Right atrium auricular region (tissue), 2 donors: ENCODE data around the gene EPHA4. TPM values are rescaled to one million over a fixed set of nuclear protein-coding genes. Genes with fewer than 3 reads are reported as not detected.

Experiments
- DNase-seq: peaks from one replicate; pipeline ENCODE4 v3.0.0-alpha.2; 2019; ENCODE audit warnings: low spot score
- H3K27ac ChIP-seq, 2 donors: fragments of 200-600 bp; sonication (generic); 1 replicate in 1 of 2; 2 replicates in 1 of 2; pipeline ENCODE4 v1.5.1; 2016 to 2019
- H3K27me3 ChIP-seq, 2 donors: fragments of 200-600 bp; sonication (generic); one replicate each; pipeline versions ENCODE4 v1.5.1 to v1.6.0; 2017 to 2019
- H3K36me3 ChIP-seq: fragments of 200-600 bp; sonication (generic); one replicate; pipeline ENCODE4 v1.5.1; 2016
- H3K4me1 ChIP-seq, 2 donors: fragments of 200-600 bp; sonication (generic); one replicate each; pipeline versions ENCODE4 v1.5.1 to v1.6.0; 2017 to 2019
- H3K4me3 ChIP-seq, 2 donors: fragments of 200-600 bp; sonication (generic); 1 replicate in 1 of 2; 2 replicates in 1 of 2; pipeline ENCODE4 v1.5.1; 2017 to 2019; ENCODE audit warnings: mild to moderate bottlenecking in 1 of 2, moderate library complexity in 1 of 2
- H3K9me3 ChIP-seq, 2 donors: fragments of 200-600 bp; sonication (generic); one replicate each; pipeline ENCODE4 v1.5.1; 2019
- total RNA-seq, 2 donors: library from RNA; depleted of rRNA; stranded (reverse); fragments of >200 nt; gene quantifications; one replicate each; pipeline ENCODE4 v1.1.0, GENCODE V29; 2016
- TF ChIP-seq, protein P1 (sequence below), 2 donors: fragments of 200-600 bp; sonication (generic); IDR thresholded peaks; one replicate each; pipeline ENCODE4 v1.5.1; 2019; ENCODE audit warnings: antibody characterized with exemption in 2 of 2

EPHA4 gene
- total RNA-seq, 2 donors from 2014 or later = 74.2 to 107 TPM

GRCh38 chr2:221461901-221462300 is 110.2 kb downstream of the EPHA4 start:
- no peak for DNase-seq
- TF ChIP-seq, protein P1, sequence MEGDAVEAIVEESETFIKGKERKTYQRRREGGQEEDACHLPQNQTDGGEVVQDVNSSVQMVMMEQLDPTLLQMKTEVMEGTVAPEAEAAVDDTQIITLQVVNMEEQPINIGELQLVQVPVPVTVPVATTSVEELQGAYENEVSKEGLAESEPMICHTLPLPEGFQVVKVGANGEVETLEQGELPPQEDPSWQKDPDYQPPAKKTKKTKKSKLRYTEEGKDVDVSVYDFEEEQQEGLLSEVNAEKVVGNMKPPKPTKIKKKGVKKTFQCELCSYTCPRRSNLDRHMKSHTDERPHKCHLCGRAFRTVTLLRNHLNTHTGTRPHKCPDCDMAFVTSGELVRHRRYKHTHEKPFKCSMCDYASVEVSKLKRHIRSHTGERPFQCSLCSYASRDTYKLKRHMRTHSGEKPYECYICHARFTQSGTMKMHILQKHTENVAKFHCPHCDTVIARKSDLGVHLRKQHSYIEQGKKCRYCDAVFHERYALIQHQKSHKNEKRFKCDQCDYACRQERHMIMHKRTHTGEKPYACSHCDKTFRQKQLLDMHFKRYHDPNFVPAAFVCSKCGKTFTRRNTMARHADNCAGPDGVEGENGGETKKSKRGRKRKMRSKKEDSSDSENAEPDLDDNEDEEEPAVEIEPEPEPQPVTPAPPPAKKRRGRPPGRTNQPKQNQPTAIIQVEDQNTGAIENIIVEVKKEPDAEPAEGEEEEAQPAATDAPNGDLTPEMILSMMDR (IDR thresholded peaks at IDR 0.05) = no peak
- no peaks in the 10 kb centered on the region for H3K27me3 ChIP-seq

DNA sequence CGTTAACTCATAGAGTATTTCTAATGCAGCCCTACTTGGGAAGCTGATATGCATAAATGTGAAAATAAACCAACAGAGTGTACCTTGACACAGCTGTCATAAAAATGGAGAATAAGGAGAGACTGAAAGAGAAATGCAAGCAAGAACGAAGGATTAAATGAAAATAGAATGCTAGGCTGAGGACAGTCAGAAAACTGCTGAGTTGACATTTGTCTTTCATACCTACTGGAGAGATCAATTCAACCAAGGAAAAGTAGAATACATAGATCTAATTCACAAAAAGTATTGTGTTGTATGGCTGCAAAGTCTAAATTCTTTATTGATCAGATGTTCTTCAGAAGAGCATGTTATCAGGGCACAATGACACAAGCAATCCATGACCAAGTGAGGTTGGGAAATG is 112.0 kb downstream of the EPHA4 start:
- Histone ChIP-seq H3K27ac (no peak overlapping the region), H3K27me3 (no peaks in the 10 kb centered on the region), H3K4me1 (peaks cover 0 to 20% of the 10 kb centered on the region in 2 donors), H3K36me3 (peaks cover 9% of the 10 kb centered on the region), H3K4me3 (no peak overlapping the region), H3K9me3 (no peaks in the 10 kb centered on the region)
- DNase-seq = no peak
- TF ChIP-seq, protein P1 (IDR thresholded peaks at IDR 0.05) = no peak

More at GRCh38 chr2:221461901-221462300, 110.2 kb downstream of the EPHA4 start:
- Histone ChIP-seq H3K4me3 (no peak overlapping the region), H3K4me1 (peaks cover 0 to 32% of the 10 kb centered on the region in 2 donors), H3K27ac (no peak overlapping the region), H3K36me3 (no peaks in the 10 kb centered on the region), H3K9me3 (no peaks in the 10 kb centered on the region)

DNA sequence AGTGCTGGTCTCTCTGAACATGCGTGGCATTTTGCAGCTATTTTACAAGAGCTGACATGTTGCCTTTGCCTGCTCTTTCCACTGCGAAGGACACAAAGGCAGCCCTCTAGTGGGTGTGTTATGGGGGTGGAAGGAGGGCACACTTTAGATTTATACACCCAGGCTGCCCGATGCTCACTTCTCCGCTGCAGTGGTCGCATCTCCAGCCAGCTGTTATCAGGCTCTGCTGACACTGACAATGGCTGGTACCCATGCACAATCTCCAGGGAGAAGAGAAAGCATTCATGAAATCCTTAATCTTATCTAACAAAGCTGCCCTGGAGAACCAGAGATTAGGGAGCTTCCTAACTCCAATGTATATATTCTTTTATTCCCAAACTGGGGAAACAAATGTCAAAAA is 113.5 kb downstream of the EPHA4 start:
- Histone ChIP-seq H3K27me3 (no peaks in the 10 kb centered on the region), H3K27ac (no peak overlapping the region), H3K4me1 (peaks cover 0 to 18% of the 10 kb centered on the region in 2 donors), H3K4me3 (no peak overlapping the region), H3K9me3 (no peaks in the 10 kb centered on the region), H3K36me3 (peaks cover 12% of the 10 kb centered on the region)
- no peak for DNase-seq
- TF ChIP-seq, protein P1 (IDR thresholded peaks at IDR 0.05) = no peak

GRCh38 chr2:221455214-221455613 is 116.9 kb downstream of the EPHA4 start:
- H3K27ac ChIP-seq = no peak overlapping the region
- TF ChIP-seq, protein P1 (IDR thresholded peaks at IDR 0.05) = no peak
- no peak for DNase-seq
- no peak overlapping the region for H3K4me3 ChIP-seq
- peaks cover 0 to 12% of the 10 kb centered on the region in 2 donors for H3K4me1 ChIP-seq
- peaks cover 16% of the 10 kb centered on the region for H3K36me3 ChIP-seq
- H3K9me3 ChIP-seq = no peaks in the 10 kb centered on the region
- no peaks in the 10 kb centered on the region for H3K27me3 ChIP-seq

- Histone ChIP-seq H3K27ac (no peak overlapping the region), H3K36me3 (peaks cover 16% of the 10 kb centered on the region), H3K4me3 (no peak overlapping the region), H3K27me3 (no peaks in the 10 kb centered on the region), H3K9me3 (no peaks in the 10 kb centered on the region), H3K4me1 (peaks cover 0 to 12% of the 10 kb centered on the region in 2 donors)
- no peak for DNase-seq
- TF ChIP-seq, protein P1 (IDR thresholded peaks at IDR 0.05) = no peak
Measured at GRCh38 chr2:221454459-221455105, 117.5 kb downstream of the EPHA4 start.
